Measurements from ENCODE around the gene S100A12.

The S100A12 gene

GRCh38 chr1:153344718-153345025 is 30.7 kb downstream of the S100A12 start:
- TF ChIP-seq CTCF (conservative IDR thresholded peaks at IDR 0.05; ENCODE audit: control insufficient read depth, insufficient read depth, low read depth, low read length): no peak

GRCh38 chr1:153343811-153344717 is 31.4 kb downstream of the S100A12 start:
- no peak overlapping the region for H3K4me3 ChIP-seq (ENCODE audit: control insufficient read depth, low read depth, low read length)
- no peak for TF ChIP-seq CTCF (conservative IDR thresholded peaks at IDR 0.05; ENCODE audit: control insufficient read depth, insufficient read depth, low read depth, low read length)
- DNase-seq (ENCODE audit: low read depth): no peak

More at GRCh38 chr1:153344718-153345025, 30.7 kb downstream of the S100A12 start:
- no peak overlapping the region for H3K4me3 ChIP-seq (ENCODE audit: control insufficient read depth, low read depth, low read length)
- DNase-seq (ENCODE audit: low read depth): no peak

- no peak overlapping the region for H3K4me3 ChIP-seq (ENCODE audit: control insufficient read depth, low read depth, low read length)
- TF ChIP-seq CTCF (conservative IDR thresholded peaks at IDR 0.05; ENCODE audit: control insufficient read depth, insufficient read depth, low read depth, low read length): no peak
- no peak for DNase-seq (ENCODE audit: low read depth)
These were observed 32.3 kb downstream of the S100A12 start for GRCh38 chr1:153343040-153343681.

- H3K4me3 ChIP-seq (ENCODE audit: control insufficient read depth, low read depth, low read length): no peak overlapping the region
- DNase-seq (ENCODE audit: low read depth): no peak
- TF ChIP-seq CTCF (conservative IDR thresholded peaks at IDR 0.05; ENCODE audit: control insufficient read depth, insufficient read depth, low read depth, low read length): no peak
These were observed 33.2 kb downstream of the S100A12 start for GRCh38 chr1:153342178-153342577.

GRCh38 chr1:153341431-153341934 is 33.9 kb downstream of the S100A12 start:
- DNase-seq (ENCODE audit: low read depth): no peak
- no peak overlapping the region for H3K4me3 ChIP-seq (ENCODE audit: control insufficient read depth, low read depth, low read length)
- TF ChIP-seq CTCF (conservative IDR thresholded peaks at IDR 0.05; ENCODE audit: control insufficient read depth, insufficient read depth, low read depth, low read length): no peak

- DNase-seq (ENCODE audit: low read depth): no peak
- TF ChIP-seq CTCF (conservative IDR thresholded peaks at IDR 0.05; ENCODE audit: control insufficient read depth, insufficient read depth, low read depth, low read length): no peak
These were observed 35.1 kb downstream of the S100A12 start for GRCh38 chr1:153340356-153340755.

More at GRCh38 chr1:153340356-153340755, 35.1 kb downstream of the S100A12 start:
- H3K4me3 ChIP-seq (ENCODE audit: control insufficient read depth, low read depth, low read length): no peak overlapping the region
